GM21528 (cell line): ENCODE data around the gene ZNF334.
A peak's percentile ranks its signal among the peaks of the same experiment; 100 is the strongest.

Source experiments
- ATAC-seq: cut with Tn5 transposase; IDR thresholded peaks from one replicate; pipeline ENCODE4 v1.9.1; 2021; ENCODE audit warnings: mild to moderate bottlenecking, moderate library complexity; ENCODE audit not compliant: unreplicated experiment, low FRiP score

Gene ZNF334

DNA sequence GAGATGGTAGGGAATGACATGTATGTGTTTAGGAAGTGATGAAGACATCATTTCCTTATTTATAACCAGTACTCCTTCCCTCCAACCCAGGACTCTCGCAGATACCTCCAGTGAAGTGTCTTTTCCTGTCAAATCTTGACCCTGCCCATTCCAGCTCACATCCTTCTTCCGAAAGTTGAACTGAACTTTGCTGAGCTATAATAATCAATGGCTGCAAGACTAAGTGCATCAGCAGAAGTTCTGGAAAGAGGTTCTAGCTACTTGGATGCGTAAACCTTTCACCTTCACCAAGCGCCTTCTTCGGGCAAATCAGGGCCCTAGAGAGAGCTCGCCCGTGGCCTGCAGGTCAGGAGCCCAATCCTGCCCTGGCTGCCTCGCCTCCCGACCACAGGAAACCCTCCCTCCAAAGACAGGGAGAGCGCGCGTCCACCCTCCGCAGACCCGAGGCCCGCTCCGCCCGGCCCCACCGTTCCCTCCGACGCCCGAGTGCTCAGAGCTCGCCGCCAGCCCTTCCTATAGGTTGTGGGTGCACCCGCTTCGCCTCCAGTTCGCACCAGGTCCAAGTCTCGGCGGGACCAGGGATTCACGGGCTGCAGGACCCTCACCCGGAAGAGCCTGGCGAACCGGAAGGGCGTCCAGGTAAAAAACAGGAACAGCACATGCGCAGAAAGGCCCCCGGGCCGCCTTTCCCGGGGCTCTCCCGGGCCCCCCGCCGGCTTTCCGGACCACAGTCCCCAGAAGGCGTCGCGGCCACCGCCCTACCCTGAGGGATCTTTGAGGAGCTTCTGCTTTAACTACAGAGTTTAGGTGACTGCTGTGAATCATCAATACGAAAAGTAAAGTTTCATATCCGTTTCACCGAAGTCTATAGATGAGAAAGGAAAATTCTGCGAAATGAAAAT lies at the start of gene ZNF334:
ZNF334 (minus strand) TSS at position 617 of the 902 bp plus-strand sequence. CDS start 1,457 bp downstream, outside the sequence.
- no peak for ATAC-seq

DNA sequence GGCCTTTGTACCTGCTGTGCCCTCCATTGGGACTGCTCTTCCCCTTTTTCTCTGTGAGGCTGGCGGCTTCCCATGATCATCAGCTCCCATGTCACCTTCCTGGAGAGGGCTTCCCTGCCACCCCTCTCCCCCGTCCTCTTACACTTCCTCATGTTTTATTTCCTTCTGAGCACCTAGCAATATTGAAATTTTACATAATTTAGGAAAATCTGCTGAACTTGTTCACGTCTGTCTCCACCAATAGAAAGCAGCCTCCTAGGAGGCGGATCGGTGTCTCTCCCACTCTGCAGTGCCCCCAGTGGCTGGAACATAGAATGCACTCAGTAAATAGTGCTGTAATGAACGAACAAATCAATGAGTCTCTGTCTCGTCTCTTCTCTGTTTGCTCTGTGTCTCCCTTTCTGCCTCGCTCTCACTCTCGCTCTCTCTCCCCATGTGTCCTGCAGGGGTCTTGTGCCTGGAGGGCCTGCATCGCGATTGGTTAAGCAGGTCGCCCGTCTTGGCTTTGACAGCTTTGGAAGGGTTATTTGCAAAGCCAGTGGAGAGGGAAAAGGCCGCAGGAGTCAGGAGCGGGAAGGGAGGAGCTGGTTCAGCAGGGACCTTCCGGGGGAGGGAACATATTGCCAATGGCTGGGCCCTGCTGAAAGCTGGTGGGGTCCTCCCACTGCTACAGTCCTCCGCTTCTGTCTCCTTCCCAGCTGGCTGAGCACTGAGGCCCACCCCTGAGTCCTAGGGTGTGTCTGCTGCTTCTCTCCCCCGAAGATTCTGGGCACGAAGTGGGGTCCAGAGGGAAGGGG lies 49.2 kb upstream of the ZNF334 start:
- ATAC-seq: no peak

DNA sequence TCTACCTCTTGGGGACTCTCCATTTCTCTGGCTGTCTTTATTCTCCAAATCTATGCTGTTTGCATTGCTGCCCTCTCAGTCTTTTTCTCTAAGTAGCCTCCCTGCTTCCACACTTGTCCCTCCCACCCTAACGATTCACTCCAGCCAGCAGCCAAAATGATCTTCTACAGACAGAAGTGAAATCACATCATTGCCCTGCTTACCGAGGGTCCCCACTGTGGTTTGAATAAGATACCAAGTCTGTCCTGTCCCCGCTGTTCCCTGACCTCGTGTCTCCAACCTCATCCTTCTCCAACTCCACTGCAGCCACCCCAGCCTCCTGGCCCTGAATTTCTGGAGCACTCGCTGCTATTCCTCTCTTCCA lies 48.6 kb upstream of the ZNF334 start:
- ATAC-seq: no peak

DNA sequence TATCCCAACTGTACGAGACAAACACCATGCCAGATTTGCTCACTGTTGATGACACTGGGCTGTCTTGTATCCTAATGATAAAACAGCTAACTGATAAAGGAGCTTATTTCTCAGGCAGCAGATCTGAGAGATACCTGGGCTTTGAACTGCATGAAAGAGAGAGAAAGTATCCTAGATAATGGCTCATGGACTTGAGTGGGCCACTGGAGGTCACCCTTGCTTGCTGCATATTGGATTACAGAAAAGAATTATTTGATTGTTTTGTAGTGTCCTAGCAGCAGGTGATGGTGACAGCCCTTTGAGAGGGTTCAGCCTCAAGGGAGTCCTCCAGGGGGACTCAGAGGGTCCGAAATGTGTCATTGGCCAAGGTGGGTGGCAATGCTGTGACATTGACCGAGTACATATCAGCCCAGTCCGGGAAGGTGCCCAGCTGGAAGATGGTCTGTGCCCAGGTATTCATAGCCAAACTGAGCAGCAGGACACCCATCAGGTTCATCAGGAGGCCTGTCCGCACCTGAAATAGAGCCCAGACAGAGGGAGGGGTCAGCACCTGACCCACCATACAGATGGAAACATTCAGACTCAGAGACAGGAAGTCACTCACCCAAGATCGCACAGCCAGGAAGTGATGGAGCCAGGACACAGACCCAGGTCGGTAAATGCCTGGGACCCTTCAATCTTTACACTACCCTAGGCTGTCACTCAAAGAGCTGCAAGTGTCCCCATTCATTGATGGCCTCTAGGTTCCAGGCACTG lies 46.5 kb upstream of the ZNF334 start:
- no peak for ATAC-seq

DNA sequence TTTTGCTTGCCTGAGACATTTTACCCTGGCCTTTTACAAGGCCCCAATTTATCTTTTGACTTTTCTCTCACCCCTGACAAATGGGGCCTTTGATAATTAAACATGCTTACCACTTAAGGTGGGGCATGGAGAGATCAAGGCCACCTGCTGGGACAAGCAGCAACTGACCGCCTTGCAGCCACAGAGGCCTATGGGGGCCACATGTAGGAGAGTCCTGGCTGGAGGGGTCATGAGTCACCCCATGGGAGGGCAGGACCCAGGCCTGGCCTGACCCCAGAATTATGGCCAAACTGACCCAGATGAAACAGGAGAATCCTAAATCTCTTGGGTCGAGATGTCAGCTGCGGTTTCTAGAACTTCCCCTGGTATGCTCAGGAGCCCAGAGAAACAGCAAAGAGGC lies 45.6 kb upstream of the ZNF334 start:
- ATAC-seq: no peak

DNA sequence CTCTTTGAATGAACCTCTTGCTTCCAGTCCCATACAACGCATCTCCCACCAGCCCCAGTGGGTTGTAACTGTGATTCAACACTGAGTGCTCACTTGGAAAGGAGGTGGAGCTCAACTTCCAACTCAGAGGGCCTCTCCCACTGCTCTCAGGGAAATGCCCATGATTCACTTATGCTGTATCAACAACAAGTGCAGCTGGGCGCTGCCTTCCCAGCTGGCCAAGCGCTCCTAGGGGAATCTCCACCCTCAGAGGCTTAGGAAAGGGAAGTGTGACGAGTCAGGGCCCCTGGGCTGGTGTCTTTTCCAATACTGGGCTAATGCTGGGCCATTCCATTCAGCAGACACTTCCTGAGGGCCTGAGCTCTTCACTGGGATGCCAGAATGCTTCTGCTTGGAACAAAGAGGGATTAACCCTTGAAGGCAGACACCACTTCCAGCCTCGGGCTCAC lies 45.2 kb upstream of the ZNF334 start:
- no peak for ATAC-seq

DNA sequence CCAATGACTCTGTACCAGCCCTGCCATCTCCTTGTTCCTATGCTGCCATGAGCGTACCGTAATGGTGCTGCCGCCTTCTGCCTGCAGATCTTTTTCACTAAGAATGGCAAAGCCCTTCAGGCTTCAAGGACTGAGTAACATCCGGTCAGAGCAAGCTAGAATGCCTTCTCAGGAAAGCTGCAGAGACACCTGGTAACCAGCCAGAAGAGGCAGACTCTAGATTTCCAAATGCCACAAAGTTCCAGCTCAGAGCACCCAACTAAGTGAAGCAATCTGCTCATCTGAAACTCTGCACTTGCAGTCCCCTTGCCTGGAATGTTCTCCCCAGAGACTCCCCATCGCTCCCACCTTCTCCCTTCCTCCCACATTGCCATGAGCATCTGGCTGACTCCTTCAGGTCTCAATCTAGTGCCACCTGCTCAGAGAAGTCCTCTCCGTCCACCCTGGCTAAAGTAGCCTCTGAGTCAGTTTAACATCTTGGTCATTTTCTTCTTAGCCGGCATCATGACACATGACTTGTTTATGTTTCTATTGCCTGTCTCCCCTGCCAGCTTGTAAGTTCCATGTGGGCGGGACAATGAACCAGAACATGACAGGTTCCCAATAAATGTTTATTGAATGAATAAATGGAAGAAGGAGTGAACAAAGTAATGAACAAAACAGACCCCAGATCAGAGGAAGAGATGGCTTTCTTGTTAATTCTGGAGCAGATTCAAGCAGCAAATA lies 44.0 kb upstream of the ZNF334 start:
- no peak for ATAC-seq

DNA sequence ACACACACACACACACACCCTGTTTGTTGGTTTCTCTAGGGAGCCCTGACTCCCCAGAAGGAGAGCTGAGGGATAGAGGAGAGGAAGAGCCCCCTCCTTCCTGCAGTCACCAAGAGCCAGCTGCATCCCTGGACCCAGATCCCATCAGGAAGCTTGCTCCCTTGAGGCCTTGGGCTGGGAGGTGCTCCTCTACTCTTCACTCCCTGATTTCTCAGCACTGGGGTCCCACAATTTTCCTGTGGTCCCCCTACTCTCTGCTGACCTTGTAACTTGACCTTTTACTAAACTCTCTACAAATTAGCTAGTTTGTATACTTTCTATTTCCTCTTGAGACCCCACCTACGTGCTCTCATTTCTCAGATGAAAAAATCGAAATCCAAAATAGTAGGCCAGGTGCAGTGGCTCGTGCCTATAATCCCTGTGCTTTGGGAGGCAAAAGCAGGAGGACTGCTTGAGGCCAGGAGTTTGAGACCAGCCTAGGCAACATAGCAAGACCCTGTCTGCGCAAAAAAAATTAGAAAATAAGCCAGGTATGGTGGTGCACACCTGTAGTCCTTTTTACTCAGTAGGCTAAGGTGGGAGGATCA lies 42.1 kb upstream of the ZNF334 start:
- ATAC-seq: no peak

DNA sequence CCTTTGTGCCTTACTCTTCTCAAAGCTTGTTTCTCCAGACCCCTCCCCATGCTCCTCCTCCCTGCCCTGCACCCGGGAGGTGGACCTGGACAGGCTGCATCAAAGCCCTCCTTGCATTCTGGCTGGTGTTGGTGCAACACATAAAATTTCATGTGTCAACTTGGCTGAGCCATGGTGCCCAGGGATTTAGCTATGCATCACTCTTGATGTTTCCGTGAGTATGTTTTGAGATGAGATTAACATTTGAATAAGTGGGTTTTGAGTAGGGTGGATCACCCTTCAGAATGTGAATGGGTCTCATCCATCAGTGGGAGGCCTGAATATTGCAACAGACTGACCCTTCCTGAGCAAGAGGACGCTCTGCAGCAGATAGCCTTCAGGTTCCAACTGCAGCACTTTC lies 41.5 kb upstream of the ZNF334 start:
- no peak for ATAC-seq

DNA sequence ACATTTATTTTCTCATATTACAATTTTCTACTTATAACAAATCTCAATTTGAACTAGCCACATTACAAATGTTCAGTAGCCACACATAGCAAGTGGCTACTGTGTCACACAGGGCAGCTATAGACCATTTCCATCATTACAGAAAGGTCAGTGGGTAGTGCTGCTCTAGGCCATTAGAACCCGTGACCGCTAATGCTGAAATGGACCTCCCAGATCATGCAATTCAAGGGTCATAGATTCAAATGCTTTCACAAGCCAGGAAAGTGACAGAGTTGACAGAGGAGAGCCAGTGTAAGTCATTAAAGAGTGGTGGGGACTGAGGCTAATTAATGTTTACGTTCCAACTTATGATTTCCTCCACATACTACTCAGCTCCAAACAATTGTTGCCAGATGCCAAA lies 40.6 kb upstream of the ZNF334 start:
- ATAC-seq: no peak

DNA sequence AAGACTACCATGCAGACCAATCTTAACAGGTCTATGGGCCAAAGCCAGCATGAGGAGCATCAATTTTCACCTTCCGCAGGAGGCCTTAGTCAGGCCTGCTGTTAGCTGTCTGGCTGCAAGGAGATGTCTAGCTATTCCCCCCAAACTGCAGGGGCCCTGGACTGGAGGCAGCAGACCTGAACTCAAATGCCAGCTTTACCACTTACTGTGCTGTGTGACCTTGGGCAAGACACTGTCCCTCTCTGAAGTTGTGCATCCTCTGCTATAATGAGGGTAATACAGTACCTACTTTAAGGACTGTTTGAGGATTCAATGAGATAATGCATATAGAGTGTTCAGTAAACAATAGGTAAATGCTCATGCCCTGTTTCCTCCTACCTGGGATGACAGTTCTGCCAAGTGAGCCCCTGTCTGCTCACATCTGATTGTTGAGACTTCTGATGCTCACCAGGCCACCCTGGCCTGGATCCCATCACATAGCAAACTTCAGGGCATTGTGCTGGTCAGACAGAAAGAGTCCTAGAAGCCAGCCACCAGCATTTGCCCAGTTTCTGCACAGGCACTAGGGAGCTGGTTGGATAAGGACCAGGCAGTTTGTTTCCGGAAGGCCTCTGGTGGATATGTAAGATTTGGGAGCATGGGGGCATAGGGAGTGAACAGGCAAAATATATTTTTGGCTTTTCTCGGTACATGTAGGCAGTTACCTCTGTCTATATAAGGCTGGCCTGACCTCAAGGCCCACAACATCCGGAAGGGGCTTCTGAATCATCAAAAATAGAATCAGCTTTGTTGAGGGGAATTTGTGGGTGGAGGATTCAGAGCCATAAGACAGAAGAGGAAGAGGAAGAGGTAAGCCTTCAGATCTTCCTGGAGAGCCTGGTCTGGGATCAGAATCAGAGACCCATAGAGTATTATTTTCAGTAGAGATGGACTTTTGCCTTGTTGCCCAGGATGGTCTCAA lies 39.4 kb upstream of the ZNF334 start:
- ATAC-seq: peak; percentile 43

DNA sequence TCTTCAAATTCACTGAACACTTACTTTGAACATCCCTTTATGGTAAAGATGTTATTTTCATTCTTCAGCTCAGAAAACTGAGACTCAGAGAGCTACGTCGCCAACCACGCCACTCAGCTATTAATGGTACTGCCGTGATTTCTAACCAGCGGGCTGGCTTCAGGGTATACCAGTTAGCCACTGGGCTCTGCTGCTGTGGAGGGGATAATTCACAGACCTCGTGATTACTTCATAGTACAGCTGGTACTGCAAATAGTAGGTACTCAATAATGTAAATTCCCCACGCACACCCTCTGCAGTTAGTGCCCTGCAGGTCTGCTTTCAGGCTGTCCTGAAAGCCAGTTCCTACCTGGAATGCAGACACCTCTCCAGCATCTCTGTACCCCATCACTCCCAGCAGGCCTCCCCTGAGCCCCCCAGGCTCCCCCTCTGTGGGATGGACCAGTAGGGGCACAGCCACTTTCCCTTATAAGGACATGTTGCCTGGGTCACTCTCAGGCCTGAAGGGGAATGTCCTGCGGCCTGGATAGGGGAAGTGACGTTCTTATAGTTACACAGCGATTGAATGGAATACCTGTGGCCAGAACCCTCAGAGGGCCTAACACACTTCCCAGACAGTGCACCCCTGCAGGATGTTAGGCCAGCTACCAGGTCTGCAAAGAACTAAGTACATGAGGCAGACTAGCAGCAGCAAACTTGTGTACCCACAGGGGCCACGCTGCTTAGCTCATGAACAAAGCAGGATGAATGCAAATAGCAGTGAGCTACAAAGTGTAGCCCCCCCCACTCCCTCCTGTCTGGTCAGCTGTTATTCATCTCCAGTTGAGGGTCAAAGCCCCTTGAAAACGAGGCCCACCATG lies 38.4 kb upstream of the ZNF334 start:
- ATAC-seq: no peak

DNA sequence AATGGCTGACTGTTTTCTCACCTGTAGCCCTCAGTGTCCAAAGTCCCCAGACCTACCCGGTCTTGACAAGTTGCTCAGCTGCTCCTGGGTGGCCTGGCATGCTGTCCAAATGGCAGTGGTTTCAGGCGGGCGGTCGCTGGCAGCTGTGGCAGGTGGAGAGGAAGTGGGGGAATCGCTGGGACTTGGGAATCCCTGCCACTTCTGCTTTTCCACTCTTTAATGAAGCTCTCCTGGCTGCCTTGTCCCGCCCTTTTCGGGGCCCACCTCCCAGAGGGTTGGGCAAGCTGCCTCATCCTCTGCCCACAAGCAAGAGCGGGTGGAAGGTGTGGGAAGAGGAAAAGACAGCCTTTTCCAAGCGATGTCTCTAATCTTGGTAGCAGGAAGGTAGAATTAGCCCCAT lies 37.1 kb upstream of the ZNF334 start, which contains the start of gene OCSTAMP:
OCSTAMP (minus strand) TSS at position 194 of the 400 bp plus-strand sequence; CDS start at position 100, 94 bp downstream.
- ATAC-seq: no peak

DNA sequence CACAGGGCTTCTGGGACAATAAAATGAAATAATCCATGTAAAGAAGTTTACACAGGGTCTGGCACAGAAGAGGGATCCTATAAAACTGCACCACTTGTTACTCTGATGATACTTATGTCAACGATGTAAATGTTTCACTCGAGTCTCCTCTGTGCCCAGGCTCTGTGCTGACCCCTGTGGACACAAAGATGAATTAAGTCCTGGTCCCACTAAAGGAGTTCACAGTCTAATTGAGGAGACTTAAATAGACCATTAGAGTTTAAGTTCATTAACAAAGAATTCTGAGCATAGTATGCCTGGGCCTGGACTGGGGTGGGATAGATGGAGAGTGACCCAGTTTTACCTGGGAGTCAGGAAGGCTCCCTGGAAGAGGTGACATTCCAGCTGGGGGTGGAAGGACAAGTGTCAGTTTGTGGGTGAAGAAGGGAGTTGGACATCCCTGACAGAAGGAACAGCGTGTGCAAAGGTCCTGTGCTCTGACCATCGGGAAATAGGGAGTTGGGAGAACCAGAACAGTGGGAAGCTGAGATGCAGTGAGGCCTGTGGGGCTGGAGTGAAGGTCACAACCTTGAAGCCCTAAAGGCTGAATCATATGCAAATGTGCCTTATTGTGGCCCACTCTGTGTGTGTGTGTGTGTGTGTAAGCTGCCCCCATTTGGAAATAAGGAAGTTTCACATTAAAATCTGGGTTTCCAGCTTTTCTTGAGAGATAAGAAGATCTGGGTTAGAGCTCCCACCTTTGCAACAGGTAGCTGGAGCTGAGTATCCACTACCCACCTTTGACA lies 36.0 kb upstream of the ZNF334 start:
- no peak for ATAC-seq

DNA sequence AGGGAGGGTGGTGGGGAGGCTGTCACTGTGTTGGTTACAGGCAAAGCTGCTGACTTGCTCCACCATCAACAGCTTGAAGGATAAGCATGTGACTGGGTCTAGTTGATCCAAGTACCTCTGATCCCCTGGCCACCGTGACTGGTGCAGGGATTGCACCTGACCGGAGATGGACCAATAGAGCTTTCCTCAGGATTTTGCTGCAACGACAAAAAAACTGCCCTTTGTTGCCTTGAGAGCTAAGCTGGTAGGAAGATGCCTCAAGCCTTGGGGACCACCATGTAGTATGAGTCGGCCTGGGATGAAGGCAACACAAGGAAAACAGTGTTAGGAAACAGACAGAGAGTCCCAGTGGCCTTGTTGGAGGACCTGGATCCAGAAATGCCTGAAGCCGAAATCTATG lies 35.3 kb upstream of the ZNF334 start:
- ATAC-seq: no peak

DNA sequence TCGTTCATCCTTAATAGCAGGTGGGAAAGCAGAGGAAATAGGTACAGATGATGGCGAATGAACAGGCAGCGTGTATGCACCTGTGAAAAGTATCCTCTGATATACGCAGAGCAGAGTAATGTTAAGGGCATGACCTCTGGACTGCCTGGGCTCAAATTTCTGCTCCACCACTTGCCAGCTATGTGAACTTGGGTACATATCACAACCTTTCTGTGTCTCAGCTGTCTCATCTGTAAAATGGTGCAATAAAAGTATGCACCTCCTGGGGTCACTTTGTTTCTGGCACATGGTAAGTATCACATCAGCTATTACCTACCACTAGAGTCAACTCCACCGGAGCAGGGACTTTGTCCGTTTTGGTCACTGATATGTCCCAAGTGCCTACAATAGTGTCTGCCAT lies 34.6 kb upstream of the ZNF334 start:
- no peak for ATAC-seq

DNA sequence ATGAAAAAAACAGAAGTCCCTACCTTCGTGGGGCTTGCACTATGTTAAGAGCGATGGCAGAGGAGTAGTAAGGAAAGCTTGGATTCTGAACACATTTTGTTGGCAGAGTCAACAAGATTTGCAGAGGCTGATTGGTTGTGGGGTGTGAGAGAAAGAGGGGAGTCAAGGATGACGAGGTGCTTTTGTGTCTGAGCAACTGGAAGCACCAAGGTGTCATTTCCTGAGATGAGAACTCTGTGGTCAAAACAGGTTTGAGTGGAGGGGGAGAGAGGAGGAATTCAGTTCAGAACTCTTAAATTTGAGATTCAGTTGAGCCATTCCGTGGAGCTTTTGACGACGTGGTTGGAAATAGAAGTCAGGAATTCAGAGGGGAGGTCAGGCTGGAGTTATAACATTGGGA lies 33.6 kb upstream of the ZNF334 start:
- no peak for ATAC-seq
